ENCODE data around the gene PRKCE.

Gene PRKCE

GRCh38 chr2:45894211-45894610 is 242.7 kb downstream of the PRKCE start:
- DNase-seq: no peak

- no peak for DNase-seq
Observed at GRCh38 chr2:45895241-45895861, 243.9 kb downstream of the PRKCE start.

GRCh38 chr2:45896311-45896710 is 244.8 kb downstream of the PRKCE start:
- peak in 1 of 5 experiments; percentile 28 for DNase-seq

- DNase-seq: peak in 1 of 5 experiments; percentile 57
Observed at GRCh38 chr2:45897842-45898241, 246.4 kb downstream of the PRKCE start.

GRCh38 chr2:45898819-45899218 is 247.3 kb downstream of the PRKCE start:
- no peak for DNase-seq

- no peak for DNase-seq
Observed at GRCh38 chr2:45899926-45900325, 248.5 kb downstream of the PRKCE start.

- DNase-seq: no peak
Observed at GRCh38 chr2:45901468-45902032, 250.1 kb downstream of the PRKCE start.

- DNase-seq: no peak
Observed at GRCh38 chr2:45902380-45902779, 250.9 kb downstream of the PRKCE start.

- DNase-seq: no peak
Observed at GRCh38 chr2:45902781-45903375, 251.4 kb downstream of the PRKCE start.

- peak in 2 of 5 experiments; percentile 7 to 88 for DNase-seq
Observed at GRCh38 chr2:45904267-45904945, 252.9 kb downstream of the PRKCE start.

- no peak for DNase-seq
Observed at GRCh38 chr2:45904946-45905631, 253.6 kb downstream of the PRKCE start.

- DNase-seq: no peak
Observed at GRCh38 chr2:45905632-45905958, 254.1 kb downstream of the PRKCE start.

GRCh38 chr2:45907592-45907991 is 256.1 kb downstream of the PRKCE start:
- DNase-seq: no peak

- no peak for DNase-seq
Observed at GRCh38 chr2:45908316-45909170, 257.1 kb downstream of the PRKCE start.

- DNase-seq: no peak
Observed at GRCh38 chr2:45909171-45909565, 257.7 kb downstream of the PRKCE start.

- no peak for DNase-seq
Observed at GRCh38 chr2:45909677-45910191, 258.3 kb downstream of the PRKCE start.

GRCh38 chr2:45910473-45911060 is 259.1 kb downstream of the PRKCE start:
- no peak for DNase-seq

GRCh38 chr2:45911538-45911937 is 260.1 kb downstream of the PRKCE start:
- no peak for DNase-seq

- DNase-seq: no peak
Observed at GRCh38 chr2:45912109-45912508, 260.6 kb downstream of the PRKCE start.

- no peak for DNase-seq
Observed at GRCh38 chr2:45913539-45913938, 262.1 kb downstream of the PRKCE start.

- no peak for DNase-seq
Observed at GRCh38 chr2:45915523-45915922, 264.0 kb downstream of the PRKCE start.
